Vagina (tissue), 2 donors: ENCODE data around the gene ZC3HAV1L. TPM values are rescaled to one million over a fixed set of nuclear protein-coding genes. Genes with fewer than 3 reads are reported as not detected.
"Not testable (repeated sequence)": the region's sequence is repeated elsewhere in the genome, so short reads cannot be mapped to it uniquely, and the experiment has no call there.

Source experiments
- DNase-seq, 2 donors: peaks; one replicate each; pipeline ENCODE4 v3.0.0-alpha.2; 2017; ENCODE audit errors: extremely low spot score in 2 of 2
- H3K27ac ChIP-seq: fragments of 200-600 bp; sonication (generic); one replicate; pipeline ENCODE4 v1.5.1; 2019
- H3K27me3 ChIP-seq: fragments of 200-600 bp; sonication (generic); one replicate; pipeline ENCODE4 v1.5.1; 2019
- H3K36me3 ChIP-seq, 2 donors: fragments of 200-600 bp; sonication (generic); one replicate each; pipeline ENCODE4 v1.5.1; 2017 to 2019
- H3K4me1 ChIP-seq: fragments of 200-600 bp; sonication (generic); one replicate; pipeline ENCODE4 v1.5.1; 2019
- H3K4me3 ChIP-seq, 2 donors: fragments of 200-600 bp; sonication (generic); 1 replicate in 1 of 2; 2 replicates in 1 of 2; pipeline ENCODE4 v1.5.1; 2016 to 2019
- H3K9me3 ChIP-seq: fragments of 200-600 bp; sonication (generic); one replicate; pipeline ENCODE4 v1.5.1; 2019
- POLR2A ChIP-seq, 2 donors: fragments of 450-650 bp; IDR thresholded peaks; one replicate each; pipeline ENCODE4 v1.6.1; 2017; ENCODE audit warnings: antibody characterized with exemption in 2 of 2, mild to moderate bottlenecking in 2 of 2, moderate library complexity in 2 of 2
- POLR2AphosphoS5 ChIP-seq, 2 donors: sonication (generic); formaldehyde crosslinking; IDR thresholded peaks; one replicate each; pipeline ENCODE4 v1.9.0; 2017; ENCODE audit warnings: antibody characterized with exemption in 2 of 2, mild to moderate bottlenecking in 2 of 2, low read depth in 1 of 2; ENCODE audit not compliant: insufficient read depth in 1 of 2
- intact Hi-C: fragments of 100-400 bp; cut with DNase I; formaldehyde crosslinking; loops from one replicate; pipeline ENCODE4 v1.15.1; 2023
- total RNA-seq: library from RNA; depleted of rRNA; stranded (reverse); fragments of >200 nt; gene quantifications from one replicate; pipeline ENCODE4 v1.2.3, GENCODE V29; 2016
- TF ChIP-seq, protein P1 (sequence below), 3 experiments: fragments of 450-650 bp in 2 of 3; fragments of 200-600 bp in 1 of 3; sonication (generic) in 1 of 3; IDR thresholded peaks; one replicate each; pipeline ENCODE4 v1.5.1; 2017 to 2019; ENCODE audit warnings: antibody characterized with exemption in 3 of 3, mild to moderate bottlenecking in 2 of 3, moderate library complexity in 2 of 3

The ZC3HAV1L gene
- total RNA-seq, 1 donor from 2014 or later, result 55.7 TPM

DNA sequence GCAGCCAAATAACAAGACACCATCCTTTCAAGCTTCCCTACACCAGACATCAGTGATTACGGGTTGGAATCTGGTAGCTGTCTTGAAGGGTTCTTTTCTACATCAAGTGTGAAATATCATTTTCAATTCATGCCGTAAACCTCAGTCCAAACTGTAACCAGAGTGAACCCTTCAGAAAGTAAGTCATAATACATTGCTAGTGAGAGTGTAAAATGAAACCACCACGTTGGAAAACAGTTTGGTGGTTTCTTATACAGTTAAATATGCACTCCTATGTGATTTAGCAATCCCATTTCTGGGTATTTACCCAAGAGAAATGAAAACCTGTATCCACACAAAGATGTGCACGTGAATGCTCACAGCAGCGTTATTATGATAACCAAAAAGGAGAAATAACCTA, 25.6 kb upstream of the ZC3HAV1L start:
- H3K27me3 ChIP-seq, result no peaks in the 10 kb centered on the region
- H3K4me3 ChIP-seq, result no peak overlapping the region
- intact Hi-C loops, result no loop called here
- no peak for DNase-seq
- no peak overlapping the region for H3K27ac ChIP-seq
- H3K9me3 ChIP-seq, result no peaks in the 10 kb centered on the region
- TF ChIP-seq, protein P1, sequence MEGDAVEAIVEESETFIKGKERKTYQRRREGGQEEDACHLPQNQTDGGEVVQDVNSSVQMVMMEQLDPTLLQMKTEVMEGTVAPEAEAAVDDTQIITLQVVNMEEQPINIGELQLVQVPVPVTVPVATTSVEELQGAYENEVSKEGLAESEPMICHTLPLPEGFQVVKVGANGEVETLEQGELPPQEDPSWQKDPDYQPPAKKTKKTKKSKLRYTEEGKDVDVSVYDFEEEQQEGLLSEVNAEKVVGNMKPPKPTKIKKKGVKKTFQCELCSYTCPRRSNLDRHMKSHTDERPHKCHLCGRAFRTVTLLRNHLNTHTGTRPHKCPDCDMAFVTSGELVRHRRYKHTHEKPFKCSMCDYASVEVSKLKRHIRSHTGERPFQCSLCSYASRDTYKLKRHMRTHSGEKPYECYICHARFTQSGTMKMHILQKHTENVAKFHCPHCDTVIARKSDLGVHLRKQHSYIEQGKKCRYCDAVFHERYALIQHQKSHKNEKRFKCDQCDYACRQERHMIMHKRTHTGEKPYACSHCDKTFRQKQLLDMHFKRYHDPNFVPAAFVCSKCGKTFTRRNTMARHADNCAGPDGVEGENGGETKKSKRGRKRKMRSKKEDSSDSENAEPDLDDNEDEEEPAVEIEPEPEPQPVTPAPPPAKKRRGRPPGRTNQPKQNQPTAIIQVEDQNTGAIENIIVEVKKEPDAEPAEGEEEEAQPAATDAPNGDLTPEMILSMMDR (IDR thresholded peaks at IDR 0.05), result no peak
- TF ChIP-seq POLR2A (IDR thresholded peaks at IDR 0.05) (no peak), POLR2AphosphoS5 (IDR thresholded peaks at IDR 0.05; ENCODE audit: insufficient read depth in 1 of 2, low read depth in 1 of 2) (no peak)
- no peaks in the 10 kb centered on the region for H3K4me1 ChIP-seq
- peaks cover 0 to 38% of the 10 kb centered on the region in 2 donors for H3K36me3 ChIP-seq

DNA sequence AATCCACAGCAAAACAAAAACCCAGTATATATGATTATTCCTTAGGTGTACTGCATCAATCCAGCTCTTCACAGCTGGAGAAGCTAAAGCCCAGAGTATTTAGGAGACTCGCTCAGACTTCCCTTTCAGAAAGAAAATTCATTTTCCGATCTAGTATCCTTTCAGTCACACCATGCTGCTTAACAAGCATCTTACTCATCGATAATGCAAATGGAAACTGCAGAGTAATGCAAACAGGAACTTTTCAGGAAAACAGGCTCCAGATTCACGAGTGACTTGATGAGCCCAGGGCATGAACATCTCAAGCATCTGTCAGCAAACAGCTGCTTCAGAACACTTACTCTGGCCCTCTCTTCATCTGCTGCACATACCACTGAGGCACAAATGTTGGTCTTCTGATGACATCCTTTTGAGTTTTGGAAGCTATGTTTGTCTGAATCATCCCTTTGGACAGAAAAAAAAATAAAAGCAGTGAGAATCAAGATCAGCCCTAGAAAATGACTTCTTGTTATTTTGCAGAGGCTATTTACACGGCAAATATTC, 24.9 kb upstream of the ZC3HAV1L start:
- H3K27ac ChIP-seq, result no peak overlapping the region
- peaks cover 0 to 32% of the 10 kb centered on the region in 2 donors for H3K36me3 ChIP-seq
- H3K4me1 ChIP-seq, result no peaks in the 10 kb centered on the region
- H3K9me3 ChIP-seq, result no peaks in the 10 kb centered on the region
- no peak overlapping the region for H3K4me3 ChIP-seq
- intact Hi-C loops, result no loop called here
- TF ChIP-seq POLR2AphosphoS5 (IDR thresholded peaks at IDR 0.05; ENCODE audit: insufficient read depth in 1 of 2, low read depth in 1 of 2) (no peak), POLR2A (IDR thresholded peaks at IDR 0.05) (no peak)
- TF ChIP-seq, protein P1 (IDR thresholded peaks at IDR 0.05), result no peak
- H3K27me3 ChIP-seq, result no peaks in the 10 kb centered on the region
- no peak for DNase-seq

DNA sequence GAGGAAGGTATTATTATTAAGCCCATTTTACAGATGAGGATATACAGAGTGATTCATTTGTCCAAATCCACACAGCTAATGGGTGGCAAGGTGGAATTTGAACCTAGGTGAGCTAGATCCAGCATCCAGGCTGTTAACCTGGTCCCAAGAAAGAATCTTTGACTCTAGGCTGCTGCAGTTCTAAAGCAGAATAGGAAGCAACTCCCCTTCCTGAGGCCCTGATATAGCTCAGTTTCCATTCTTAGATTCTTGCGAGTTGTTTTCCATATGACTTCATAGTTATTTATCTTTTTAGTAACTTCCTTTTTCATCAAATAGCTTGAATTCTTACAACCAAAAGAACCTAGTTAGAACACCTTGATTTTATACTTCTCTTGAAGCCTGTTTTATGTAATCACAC, 24.1 kb upstream of the ZC3HAV1L start:
- no peak for DNase-seq
- Histone ChIP-seq H3K9me3 (no peaks in the 10 kb centered on the region), H3K27me3 (no peaks in the 10 kb centered on the region), H3K4me3 (no peak overlapping the region), H3K4me1 (no peaks in the 10 kb centered on the region), H3K36me3 (peaks cover 0 to 25% of the 10 kb centered on the region in 2 donors), H3K27ac (no peak overlapping the region)
- intact Hi-C loops, result no loop called here
- TF ChIP-seq, protein P1 (IDR thresholded peaks at IDR 0.05), result no peak
- TF ChIP-seq POLR2AphosphoS5 (IDR thresholded peaks at IDR 0.05; ENCODE audit: insufficient read depth in 1 of 2, low read depth in 1 of 2), result no peak
- no peak for TF ChIP-seq POLR2A (IDR thresholded peaks at IDR 0.05)

DNA sequence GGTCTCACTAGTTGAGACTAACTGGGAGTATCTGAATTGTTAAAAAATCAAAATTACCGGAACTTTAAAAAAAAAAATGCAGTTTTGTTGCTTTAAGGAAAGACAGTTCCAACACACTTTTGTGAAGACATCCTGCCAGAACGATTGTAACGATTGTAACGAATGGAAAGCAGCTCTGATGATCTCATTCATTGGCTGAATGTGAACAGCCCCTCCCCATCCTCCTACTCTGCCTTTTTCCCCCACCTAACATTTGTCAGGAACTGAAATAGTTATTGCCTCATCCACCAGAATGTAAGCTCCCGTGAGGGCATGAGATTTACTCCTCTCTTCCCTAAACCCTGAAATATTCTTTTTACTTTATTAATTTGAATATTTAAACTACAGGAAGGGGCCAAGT, 23.1 kb upstream of the ZC3HAV1L start:
- intact Hi-C loops, result no loop called here
- Histone ChIP-seq H3K9me3 (no peaks in the 10 kb centered on the region), H3K27me3 (no peaks in the 10 kb centered on the region), H3K4me3 (no peak overlapping the region), H3K27ac (no peak overlapping the region), H3K4me1 (no peaks in the 10 kb centered on the region), H3K36me3 (peaks cover 0 to 25% of the 10 kb centered on the region in 2 donors)
- TF ChIP-seq POLR2AphosphoS5 (IDR thresholded peaks at IDR 0.05; ENCODE audit: insufficient read depth in 1 of 2, low read depth in 1 of 2) (no peak), POLR2A (IDR thresholded peaks at IDR 0.05) (no peak)
- TF ChIP-seq, protein P1 (IDR thresholded peaks at IDR 0.05), result no peak
- DNase-seq, result no peak

DNA sequence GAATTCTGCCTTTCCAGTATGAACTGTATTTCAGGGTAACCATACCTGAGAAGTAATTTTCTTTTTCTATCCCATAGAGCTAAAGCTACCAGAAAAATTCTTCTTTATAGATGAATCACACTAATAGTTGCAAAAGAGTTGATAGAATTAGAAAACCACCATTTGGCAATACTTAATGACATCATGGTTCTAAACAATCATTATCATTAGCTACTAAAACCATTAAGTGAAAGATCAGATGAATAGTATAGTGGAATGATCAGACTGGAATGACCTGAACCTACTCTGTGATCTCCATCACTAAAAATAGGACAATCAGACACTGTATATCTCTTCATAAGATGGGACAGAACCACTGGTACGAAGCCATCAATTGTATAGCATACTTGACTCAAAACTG, 19.8 kb upstream of the ZC3HAV1L start:
- no peak for DNase-seq
- H3K27me3 ChIP-seq, result no peaks in the 10 kb centered on the region
- intact Hi-C loops, result no loop called here
- no peak overlapping the region for H3K4me3 ChIP-seq
- peaks cover 0 to 40% of the 10 kb centered on the region in 2 donors for H3K36me3 ChIP-seq
- no peaks in the 10 kb centered on the region for H3K9me3 ChIP-seq
- TF ChIP-seq POLR2A (IDR thresholded peaks at IDR 0.05) (no peak), POLR2AphosphoS5 (IDR thresholded peaks at IDR 0.05; ENCODE audit: insufficient read depth in 1 of 2, low read depth in 1 of 2) (no peak)
- TF ChIP-seq, protein P1 (IDR thresholded peaks at IDR 0.05), result no peak
- H3K4me1 ChIP-seq, result no peaks in the 10 kb centered on the region
- H3K27ac ChIP-seq, result no peak overlapping the region

DNA sequence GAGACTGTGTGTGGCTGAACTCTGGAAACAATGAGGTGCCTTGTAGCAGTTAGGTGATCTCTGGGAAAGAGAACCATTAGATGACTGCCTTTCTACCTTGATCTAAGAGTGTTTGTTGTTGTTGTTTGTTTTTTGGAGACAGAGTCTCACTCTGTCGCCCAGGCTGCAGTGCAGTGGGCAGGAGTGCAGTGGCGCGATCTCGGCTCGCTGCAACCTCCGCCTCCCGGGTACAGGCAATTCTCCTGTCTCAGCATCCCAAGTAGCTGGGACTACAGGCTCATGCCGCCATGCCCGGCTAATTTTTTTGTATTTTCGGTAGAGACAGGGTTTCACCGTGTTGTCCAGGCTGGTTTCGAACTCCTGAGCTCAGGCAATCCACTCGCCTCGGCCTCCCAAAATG, 18.8 kb upstream of the ZC3HAV1L start:
- H3K27ac ChIP-seq, H3K4me3 ChIP-seq, H3K9me3 ChIP-seq, H3K4me1 ChIP-seq, H3K27me3 ChIP-seq, DNase-seq, intact Hi-C loops: not testable (repeated sequence)
- peaks cover 0 to 48% of the 10 kb centered on the region in 2 donors for H3K36me3 ChIP-seq
